ENCODE results near the gene B4GALNT3.
"Not testable (repeated sequence)": the region's sequence is repeated elsewhere in the genome, so short reads cannot be mapped to it uniquely, and the experiment has no call there.

B4GALNT3 gene

DNA sequence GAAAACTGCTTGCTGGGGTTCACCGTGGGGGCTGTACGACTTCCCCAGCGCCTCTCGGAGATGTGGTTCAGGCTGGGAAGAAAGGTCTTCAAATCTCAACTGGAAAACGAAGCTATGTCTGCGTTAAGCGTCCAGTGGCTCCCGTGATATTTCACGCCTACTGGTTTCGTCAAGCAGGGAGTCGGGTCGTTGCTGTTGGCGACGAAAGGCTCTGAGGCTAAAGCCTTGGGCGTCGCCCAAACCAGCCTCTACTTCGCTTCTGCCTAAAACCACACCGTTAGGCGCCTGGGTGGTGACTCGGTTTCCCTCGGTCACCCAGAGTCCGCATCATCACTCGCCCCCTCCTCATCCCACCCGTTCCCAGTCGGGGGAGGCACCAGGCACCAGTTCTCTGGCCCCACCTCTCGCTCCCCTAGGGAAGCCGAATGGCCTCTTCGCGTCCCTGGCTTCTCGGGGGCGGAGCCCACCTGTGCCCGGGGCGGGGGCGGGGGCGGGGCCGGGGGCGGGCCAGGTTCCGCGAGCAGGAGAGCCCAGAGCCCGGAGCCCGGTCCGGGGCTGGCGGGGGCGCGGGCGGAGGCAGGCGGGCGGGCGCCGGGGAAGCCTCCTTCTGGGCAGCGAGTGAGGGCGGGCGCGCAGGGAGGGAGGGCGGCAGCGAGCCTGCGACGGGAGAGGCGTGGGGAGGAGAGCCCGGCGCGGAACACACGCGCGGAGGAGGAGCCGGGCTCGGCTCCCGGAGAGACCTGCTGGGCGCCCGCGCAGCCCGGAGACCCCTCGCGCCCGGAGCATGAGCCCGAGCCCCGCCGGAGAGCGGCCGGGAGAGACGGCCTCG is at the start of gene B4GALNT3:
B4GALNT3 (plus strand) TSS at position 510 of the 829 bp plus-strand sequence. CDS start 438 bp downstream, outside the sequence.
- peak; percentile 12 to 50 (median 44) for DNase-seq

DNA sequence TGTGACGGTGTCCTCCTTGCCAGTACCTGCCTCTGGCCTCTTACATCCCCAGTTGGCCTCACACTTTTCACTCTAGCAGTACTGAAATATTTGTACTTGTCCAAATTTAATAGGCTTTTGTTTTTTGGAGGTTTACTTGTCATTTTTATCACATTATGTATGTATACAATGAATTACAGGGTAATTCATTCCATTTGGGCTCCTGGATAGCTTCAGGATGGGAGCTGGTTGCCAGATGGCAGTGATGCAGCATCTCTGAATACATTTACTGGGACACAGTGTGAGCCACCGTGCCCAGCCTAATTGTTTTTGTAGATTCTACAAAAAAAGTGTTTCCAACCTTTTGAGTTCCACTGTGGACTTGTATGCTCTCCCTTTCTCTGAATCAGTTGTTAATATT is 44.9 kb upstream of the B4GALNT3 start:
- DNase-seq, result no peak

DNA sequence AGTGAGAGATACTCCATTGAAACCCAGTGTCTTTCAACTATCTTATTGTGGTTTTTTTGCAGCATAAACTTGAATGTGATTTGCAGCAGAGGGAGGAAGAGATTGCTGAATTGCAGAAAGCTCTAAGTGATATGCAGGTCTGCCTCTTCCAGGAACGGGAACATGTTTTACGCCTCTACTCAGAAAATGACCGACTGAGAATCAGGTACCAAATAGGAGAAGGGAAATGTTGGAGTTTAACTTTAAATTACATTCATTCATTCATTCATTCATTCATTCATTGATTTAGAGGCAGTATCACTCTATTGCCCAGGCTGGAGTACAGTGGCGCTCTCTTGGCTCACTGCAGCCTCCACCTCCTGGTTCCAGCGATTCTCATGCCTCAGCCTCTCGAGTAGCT is 41.3 kb upstream of the B4GALNT3 start:
- DNase-seq, result no peak

DNA sequence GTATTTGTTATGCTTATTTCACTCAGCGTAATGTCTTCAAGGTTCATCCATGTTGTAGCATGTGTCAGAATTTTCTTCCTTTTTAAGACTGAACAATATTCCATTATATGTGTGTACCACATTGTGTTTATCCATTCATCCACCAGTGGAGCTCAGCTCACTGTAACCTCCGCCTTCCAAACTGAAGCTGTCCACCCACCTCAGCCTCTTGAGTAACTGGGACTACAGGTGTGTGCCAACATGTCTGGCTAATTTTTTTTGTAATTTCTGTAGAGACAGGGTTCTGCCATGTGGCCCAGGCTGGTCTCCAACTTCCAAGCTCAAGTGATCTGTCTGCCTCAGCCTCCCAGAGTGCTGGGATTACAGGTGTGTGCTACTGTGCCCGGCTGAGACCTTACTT is 37.2 kb upstream of the B4GALNT3 start:
- DNase-seq, result no peak

DNA sequence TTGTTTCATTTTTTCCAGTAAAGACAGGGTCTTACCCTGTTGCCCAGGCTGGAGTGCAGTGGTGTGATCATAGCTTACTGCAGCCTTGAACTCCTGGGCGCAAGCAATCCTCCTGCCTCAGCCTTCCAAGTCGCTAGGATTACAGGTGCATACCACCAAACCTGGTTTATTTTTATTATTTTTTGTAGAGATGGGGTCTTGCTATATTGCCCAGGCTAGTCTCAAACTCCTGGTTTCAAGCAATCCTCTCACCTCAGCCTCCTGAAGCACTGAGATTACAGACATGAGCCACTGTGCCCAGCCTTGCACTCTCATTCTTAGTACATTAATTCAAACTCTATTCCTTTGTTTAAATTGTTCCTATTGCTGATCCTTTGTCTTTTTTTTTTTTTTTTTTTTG is 24.0 kb upstream of the B4GALNT3 start:
- DNase-seq, result not testable (repeated sequence)

GRCh38 chr12:442235-442884 is 17.4 kb upstream of the B4GALNT3 start:
- DNase-seq, result peak in 5 of 6 experiments; percentile 4 to 47 (median 31)

- no peak for DNase-seq
Measured at GRCh38 chr12:447141-447540, 12.6 kb upstream of the B4GALNT3 start.

GRCh38 chr12:449203-449602 is 10.5 kb upstream of the B4GALNT3 start:
- DNase-seq, result no peak

DNA sequence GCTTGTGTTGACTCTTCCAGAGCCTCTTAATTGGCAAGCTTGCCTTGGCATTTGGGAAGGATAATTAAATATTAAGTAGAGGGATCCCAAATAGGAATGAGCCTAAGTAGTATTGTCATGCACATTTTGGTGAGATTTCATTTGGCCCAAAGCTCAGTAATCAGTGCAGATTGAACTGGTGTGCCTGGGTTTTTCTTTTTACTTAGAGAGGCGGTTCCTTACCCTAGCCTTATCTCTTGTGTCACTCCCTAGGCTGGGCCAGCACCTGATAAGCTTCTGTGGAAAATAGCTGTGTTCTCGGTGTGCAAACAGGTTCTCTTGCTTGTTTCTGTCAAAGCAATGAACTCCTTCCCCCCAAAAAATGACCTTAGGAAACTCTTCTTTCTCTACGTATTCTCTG is 9.3 kb upstream of the B4GALNT3 start:
- no peak for DNase-seq

DNA sequence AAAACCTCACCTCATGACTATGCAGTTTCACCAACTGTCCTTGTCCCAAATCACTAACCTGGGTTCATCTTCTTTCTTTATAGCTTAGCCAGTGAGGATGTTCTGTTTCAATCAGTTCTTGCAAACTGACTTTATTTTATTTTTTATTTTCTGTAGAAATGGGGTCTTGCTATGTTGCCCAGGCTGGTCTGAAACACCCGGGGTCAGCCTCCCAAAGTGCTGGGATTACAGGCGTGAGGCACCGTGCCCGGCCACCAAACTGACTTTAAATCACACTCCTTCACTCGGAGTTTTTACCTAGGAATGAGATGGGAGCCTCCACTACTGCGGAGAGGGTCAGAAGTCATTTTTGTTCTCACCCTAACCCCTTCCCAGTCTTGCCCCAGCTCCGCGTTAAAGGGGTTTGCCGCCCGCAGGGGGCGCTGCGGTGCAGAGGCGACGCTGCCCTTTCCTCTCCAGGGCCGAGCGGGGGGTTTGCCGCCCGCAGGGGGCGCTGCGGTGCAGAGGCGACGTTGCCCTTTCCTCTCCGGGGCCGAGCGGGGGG is 7.0 kb upstream of the B4GALNT3 start:
- DNase-seq, result peak in 5 of 6 experiments; percentile 10 to 62 (median 42)

DNA sequence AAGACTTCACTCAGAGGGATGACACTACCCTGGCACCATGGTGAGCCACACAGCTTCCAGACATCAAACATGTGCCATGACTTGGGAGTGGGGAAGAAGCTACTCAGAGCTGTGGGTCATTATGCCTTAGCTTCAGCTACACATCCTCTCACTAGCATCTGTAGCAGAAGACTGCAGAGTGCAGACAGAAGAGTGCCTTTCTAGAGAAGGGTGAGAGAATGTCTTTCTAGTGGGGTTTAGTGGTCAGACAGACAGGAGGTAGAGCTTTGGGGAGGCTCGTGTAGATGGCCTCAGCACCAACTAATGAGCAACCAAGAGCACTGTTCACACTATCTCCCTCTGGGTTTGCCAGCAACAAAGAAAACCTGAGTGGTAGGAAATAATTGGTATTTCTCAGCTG is 4.9 kb upstream of the B4GALNT3 start:
- DNase-seq, result no peak

- no peak for DNase-seq
Measured at GRCh38 chr12:455821-456220, 3.9 kb upstream of the B4GALNT3 start.

GRCh38 chr12:457676-458075 is 2.1 kb upstream of the B4GALNT3 start:
- DNase-seq, result no peak

DNA sequence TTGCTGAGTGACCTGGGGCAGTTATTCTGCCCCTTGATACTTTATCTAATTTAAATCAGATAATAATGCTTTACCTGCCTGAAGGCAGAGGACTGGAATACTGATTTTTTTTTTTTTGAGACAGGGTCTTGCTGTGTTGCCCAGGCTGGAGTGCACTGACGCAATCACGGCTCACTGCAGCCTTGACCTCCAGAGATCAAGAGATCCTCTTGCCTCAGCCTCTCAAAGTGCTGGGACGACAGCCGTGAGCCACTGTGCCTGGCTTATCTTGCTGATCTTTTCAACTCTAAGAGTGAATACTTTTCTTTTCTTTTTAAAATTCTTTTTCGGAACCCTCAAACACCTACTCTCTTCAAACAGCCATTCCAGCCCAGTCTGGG is 699 bp upstream of the B4GALNT3 start:
- DNase-seq, result no peak

- DNase-seq, result peak in 5 of 6 experiments; percentile 12 to 38 (median 23)
Measured at GRCh38 chr12:460261-461230, 807 bp downstream of the B4GALNT3 start.

DNA sequence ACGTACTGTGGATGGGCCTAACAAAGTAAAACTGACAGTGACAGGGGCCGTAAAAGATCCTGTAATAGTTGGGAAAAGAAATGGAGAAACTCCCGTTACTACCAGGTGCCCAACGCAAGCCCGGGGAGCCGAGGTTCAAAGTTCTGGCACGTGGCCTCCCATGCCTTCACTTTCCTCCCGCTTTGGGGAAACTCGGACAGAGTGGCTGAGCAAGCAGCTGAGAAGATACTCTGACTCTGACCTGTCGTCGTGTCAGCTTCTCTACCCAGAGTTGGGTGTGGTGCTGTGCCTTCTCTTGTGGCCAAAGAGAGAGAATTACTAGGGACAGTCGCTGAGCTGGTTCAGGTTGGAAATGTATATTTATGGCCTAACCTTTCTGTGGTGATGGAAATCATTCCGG is 1.7 kb downstream of the B4GALNT3 start:
- no peak for DNase-seq

DNA sequence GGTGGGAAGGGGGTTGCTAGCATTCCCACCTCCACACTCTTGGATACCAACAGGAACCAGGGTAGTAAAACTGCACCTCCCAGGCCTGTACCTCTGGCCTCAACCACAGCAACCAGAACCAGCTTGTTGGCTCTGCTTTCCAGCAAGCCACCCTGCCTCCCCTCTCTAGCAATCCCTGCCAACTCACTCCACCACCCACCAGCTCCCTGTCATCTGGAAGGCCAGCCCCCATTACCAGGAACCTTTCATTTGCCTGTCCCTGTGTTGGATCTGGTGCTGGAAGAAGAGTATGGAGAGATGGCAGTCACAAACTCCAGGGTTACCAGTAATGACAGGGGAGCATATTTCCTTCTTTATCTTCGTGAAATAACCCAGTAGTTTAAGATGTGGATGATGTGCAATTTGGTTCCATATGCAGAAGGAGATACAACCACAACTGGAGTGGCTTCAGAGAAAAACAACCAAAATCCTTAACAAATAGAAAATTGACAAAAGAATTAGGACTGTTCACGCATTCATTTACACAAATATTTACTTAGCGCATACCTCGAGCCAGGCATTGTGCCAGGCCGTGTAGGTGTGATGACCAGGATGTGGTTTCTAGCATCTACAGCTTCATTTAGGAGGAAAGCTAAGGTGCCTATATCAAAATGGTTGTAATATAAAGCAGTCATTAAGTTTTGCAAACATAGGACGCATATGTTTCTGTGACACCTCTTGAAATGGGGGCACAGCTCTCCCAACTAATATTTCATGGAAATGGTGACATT is 3.4 kb downstream of the B4GALNT3 start:
- DNase-seq, result no peak

DNA sequence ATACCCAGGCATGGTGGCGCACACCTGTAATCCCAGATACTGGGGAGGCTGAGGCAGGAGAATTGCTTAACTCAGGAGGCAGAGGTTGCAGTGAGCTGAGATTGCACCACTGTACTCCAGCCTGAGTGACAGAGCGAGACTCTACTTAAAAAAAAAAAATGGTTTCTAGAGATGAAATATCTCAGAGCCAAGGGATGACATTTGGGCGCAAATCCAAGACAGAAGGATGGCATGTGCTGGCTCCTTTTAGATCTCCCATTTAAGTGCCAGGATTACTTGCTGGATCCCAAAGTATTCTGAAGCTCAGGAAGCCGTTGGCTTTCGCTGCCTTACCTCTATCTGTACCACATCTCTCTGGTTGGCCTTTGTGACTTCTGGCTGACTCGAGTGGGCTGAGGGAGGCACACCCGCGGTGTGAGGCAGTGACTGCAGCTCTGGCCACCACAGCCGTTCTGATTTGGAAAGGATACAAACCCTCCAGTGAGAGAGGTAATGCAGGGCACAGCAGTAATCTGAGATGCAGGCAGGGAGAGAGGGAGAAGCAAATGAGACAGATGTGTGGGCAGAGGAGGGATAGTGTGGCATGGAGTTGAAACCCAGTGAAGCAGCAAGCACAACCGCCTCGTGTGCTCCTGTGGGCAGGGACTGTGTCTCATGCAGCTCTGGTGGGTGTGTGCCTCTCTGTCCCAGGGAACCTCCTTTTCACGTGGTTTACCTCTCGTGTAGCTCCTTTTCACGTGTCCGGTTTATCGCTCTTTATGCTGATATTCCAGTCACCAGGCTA is 4.9 kb downstream of the B4GALNT3 start:
- no peak for DNase-seq

DNA sequence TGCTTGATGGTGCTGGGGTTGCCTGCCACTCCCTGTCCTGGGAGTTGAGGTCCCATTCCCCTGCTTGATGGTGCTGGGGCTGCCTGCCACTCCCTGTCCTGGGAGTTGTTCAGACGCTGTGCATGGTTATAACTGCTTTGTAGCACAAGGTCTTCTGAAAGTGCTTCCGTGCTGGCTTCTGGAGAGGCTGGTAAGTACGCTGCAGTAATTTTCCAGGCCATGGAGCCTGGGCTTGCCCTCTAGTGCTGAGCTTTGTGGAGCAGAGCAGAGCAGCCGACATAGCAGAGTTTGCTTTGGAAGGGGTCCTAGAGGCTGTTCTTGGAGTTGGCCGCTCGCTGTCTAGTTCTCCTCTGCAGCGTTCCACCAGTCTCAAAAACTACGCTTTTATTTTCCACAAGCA is 6.3 kb downstream of the B4GALNT3 start:
- DNase-seq, result no peak

GRCh38 chr12:466762-467161 is 7.0 kb downstream of the B4GALNT3 start:
- no peak for DNase-seq

DNA sequence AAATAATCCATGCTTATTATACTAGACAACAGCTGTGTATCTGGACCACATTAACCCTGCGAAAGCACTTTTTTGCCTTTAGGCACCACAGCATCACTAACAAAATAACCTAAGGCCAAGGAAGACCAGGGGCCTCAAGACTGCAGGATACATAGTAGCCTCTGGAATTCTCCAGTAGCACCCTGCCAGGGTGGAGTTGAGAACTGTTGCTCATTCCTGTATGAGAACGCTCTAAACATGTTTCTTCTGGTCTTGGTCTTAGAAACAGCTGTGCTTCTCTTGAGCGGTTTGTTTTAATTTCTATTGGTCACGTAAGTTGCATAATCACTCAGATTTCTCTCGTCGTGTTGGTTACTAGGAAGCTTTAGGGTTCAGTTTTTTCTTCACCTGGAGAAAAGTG is 7.9 kb downstream of the B4GALNT3 start:
- DNase-seq, result no peak
